GM13977 (cell line): ENCODE data around the gene IFT88.
A peak's percentile ranks its signal among the peaks of the same experiment; 100 is the strongest.

Experiments used
- DNase-seq: peaks from one replicate; pipeline ENCODE4 v3.0.0; 2012; ENCODE audit warnings: low spot score
- CTCF ChIP-seq: IDR thresholded peaks from 2 replicates; pipeline ENCODE4 v1.5.1; 2012; ENCODE audit warnings: mild to moderate bottlenecking, control low read depth; ENCODE audit not compliant: insufficient read depth; ENCODE audit errors: extremely low read depth, missing control alignments
- in situ Hi-C: fragments of 300-500 bp; cut with MboI; formaldehyde crosslinking; loops from one replicate; pipeline ENCODE4 v1.12.0; 2022; ENCODE audit warnings: low sequenced_read_pairs, low pct_unique_long_range_greater_than_20kb, mixed read lengths, inconsistent platforms; ENCODE audit not compliant: unreplicated experiment

Gene IFT88

GRCh38 chr13:20700288-20700687 is 133.3 kb downstream of the IFT88 start:
- in situ Hi-C loops: loop anchor here (10.0 kb wide), 1 partner anchor 195 kb away; no protein-coding TSS in a partner anchor
- TF ChIP-seq CTCF: no peak
- DNase-seq: no peak

- in situ Hi-C loops: loop anchor here (10.0 kb wide), 1 partner anchor 197 kb away; no protein-coding TSS in a partner anchor
- DNase-seq: no peak
- no peak for TF ChIP-seq CTCF
Measured at GRCh38 chr13:20701461-20701860, 134.5 kb downstream of the IFT88 start.

GRCh38 chr13:20702530-20702914 is 135.6 kb downstream of the IFT88 start:
- peak; percentile 31 for DNase-seq
- in situ Hi-C loops: loop anchor here (10.0 kb wide), 1 partner anchor 198 kb away; no protein-coding TSS in a partner anchor
- TF ChIP-seq CTCF: no peak

- peak; percentile 82 for DNase-seq
- in situ Hi-C loops: loop anchor here (10.0 kb wide), 1 partner anchor 198 kb away; no protein-coding TSS in a partner anchor
- TF ChIP-seq CTCF: no peak
Measured at GRCh38 chr13:20702915-20703779, 136.2 kb downstream of the IFT88 start, which contains the start of gene IL17D. Gene IL17D, plus strand, starts transcription at chr13:20703699. Its CDS starts 303 bp downstream, at chr13:20704002.

GRCh38 chr13:20703780-20704458 is 137.0 kb downstream of the IFT88 start:
- DNase-seq: peak; percentile 97
- peak; percentile 72 for TF ChIP-seq CTCF
- in situ Hi-C loops: loop anchor here (10.0 kb wide), 1 partner anchor 199 kb away; no protein-coding TSS in a partner anchor

GRCh38 chr13:20704459-20705069 is 137.6 kb downstream of the IFT88 start:
- in situ Hi-C loops: loop anchor here (10.0 kb wide), 1 partner anchor 200 kb away; no protein-coding TSS in a partner anchor
- no peak for DNase-seq
- TF ChIP-seq CTCF: no peak
